SKM-1 treated with dmso at 0.1 percent for 144 hours (cell line): ENCODE measurements around the gene CHN1.

ENCODE experiments used
- DNase-seq: peaks from one replicate; lab custom pipeline; 2025; ENCODE audit not compliant: unreplicated experiment; lab: John Stamatoyannopoulos, UW

Gene CHN1

DNA sequence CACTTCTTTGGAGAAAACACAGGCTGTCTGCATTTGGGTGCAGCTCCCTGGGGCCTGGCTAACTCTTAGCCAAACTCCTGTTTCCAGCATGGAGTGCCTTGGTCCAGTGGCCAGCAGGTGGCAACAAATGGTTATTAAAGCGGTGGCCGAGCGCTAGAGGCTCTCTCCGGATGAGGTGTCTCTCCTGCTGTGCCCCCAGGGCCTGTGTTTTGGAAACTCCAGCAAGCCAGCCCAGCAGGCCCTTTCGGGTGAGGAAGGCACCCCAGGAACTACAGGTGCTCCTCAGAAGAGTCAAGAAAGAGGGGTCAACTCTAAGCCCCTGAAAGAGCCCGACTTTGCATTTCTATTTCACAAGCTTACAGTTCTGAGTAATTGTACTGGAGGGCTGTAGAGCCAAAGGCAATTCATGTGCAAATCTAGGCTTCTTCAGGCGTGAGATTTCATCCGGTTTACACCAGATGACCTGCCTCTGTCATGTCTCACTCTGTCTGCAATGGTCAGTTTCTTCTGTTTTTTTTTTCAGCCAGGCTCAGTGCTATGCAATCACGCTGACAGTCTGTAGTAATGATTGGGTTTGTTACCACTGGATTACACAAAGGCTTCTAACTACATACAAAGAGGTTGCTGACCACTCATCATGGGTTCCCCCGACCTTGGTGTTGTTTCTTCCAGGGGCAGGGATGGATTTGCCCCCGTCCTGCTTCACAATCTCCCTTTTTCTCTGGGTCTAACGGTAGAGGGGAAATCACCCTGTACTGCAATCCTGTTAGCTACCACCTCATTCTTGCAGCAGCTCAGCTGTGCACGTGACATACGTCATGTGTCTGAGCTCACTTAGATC, 233.3 kb downstream of the CHN1 start:
- peak; percentile 39 for DNase-seq

DNA sequence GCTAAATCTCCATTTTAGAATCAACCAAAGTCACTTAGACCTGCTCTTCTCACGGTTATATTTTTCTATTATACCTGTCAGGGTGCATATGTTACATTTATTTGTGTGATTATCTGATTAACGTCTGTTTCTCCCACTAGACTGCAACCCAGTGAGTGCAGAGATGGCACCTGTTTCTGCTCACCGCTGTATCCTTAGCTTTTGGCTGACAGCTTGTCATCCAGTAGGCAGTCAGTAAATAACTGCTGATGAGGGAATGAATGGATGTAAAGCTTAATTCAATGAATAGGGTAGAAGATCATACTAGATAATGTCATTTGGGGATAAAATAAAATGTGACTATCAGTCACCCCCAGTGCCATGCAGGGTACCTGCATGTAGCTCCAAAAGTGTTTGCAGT, 234.0 kb downstream of the CHN1 start:
- DNase-seq: no peak

GRCh38 chr2:174768557-174768956, 236.6 kb downstream of the CHN1 start:
- DNase-seq: no peak

DNA sequence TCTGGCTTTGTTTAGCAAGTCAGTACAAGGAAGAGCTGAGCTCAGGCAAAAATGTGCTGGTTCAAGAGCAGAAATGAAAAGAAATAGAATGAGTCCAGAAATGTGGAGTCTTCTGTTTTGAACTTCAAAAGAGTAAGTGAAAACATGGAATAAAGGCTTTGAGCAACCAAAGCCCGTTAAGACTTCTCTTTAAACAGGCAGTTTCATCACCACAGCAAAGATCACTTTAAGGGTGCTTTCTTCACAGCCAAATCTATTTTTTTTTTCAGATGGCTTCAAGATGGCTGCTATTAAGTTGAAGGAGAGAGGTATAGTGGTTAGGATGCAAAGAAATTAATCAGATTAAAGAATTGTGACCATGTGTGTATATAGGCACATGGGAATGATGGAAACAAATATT, 238.9 kb downstream of the CHN1 start:
- no peak for DNase-seq

DNA sequence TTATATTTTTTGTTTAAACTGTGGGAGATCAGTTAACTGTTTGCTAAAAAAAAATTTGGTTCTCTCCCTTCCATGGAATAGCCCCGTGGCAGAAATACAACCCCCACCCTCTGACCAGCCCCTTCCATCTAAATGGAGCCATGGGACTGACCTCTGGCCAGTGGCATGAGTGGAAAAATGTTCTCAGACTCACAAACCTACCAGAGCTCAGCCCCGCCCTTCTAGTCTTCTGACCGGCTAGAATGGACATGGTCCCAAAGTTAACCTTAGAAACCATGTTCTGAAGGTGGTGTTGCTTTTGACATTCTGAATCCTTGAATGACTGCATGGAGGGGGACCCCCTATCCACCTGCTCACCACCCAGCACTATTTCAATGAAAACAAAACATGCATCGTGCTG, 239.6 kb downstream of the CHN1 start:
- DNase-seq: no peak

DNA sequence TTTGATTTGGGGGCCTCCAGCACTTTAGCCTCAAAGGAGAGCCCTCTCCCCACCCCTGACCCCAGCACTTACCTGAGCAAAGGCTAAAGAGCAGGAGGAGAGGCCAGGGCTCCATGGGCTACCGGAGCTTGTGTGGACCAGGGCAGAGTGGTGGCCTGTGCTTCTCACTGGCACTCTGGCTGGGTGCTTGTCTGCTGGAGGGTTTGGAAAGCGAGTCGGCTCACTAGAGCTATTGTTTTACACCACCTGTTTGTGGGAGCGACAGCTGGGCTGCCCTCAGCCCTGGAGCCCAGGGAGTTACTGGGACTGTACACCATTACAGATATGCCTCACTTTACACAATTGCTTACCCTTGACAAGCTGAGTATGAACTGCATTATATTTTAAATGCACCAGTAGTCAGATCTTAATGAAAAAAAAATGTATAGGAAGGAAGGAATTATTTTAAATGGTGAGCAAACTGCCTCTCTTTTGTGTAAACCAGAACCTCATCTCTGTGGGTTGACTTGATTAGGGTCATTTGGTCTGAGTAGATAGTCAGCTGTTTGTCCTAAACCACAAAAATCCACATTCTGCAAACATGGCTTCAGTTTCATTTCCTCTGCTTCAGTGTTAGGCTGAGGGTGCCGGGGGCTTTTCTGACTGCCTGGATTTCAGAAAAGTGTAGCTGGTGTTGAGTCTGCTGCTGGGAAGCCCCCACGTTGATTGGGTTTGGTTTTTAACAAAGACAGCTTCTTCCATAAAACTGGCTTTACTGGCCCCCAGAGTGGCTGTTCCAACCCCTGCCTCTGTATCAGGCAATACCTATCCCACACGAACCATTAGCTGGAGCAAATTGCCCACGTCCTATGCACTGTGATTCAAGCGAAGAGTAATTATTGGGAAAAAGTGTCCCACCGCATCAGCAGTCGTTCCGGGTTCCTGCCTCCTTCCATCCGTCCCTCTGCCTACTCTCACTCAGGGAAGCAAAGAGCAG, 240.6 kb downstream of the CHN1 start, which contains the start of gene CHRNA1:
Gene CHRNA1, minus strand, starts transcription at position 193 of the 976 bp plus-strand sequence. Its CDS starts 78 bp downstream, at position 115.
- no peak for DNase-seq

DNA sequence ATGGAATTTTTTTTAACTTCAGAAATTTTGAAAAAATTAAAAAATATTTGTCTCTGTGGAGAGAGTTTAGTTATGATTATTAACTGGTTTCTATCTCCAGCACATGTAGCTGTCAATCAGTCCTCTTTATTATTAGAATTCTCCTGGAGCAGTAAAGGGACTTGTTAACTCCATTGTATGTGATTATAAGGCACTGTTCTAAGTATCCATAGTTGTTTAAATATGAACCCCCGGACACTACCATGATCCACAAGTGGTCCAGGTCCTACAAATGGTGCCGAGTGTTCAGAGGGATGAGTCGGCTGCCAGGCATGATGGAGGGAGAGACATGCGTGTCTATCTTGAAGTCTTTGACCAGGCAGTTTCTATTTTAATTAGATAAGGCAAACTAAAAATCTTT, 241.4 kb downstream of the CHN1 start:
- DNase-seq: no peak

- DNase-seq: no peak
Observed at GRCh38 chr2:174762464-174762863, 242.7 kb downstream of the CHN1 start.

DNA sequence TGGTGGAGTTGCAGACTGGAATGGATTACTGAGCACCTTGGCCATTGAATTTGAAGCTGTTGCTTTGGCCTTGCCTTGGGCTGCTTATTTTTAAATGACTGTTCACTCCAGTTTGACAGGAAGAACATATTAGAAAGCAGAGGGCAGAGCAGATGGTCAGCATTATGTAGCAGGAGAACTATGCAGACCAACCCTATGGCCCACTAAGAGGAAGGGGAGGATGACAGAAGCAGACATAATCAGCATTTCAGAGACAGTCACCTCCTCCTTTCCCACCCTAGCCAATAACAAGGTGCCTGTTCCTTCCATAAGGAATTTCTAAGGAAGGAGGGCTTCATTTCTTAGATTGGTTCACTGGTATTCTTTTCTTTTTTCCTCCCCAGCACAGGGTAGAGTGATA, 243.3 kb downstream of the CHN1 start:
- no peak for DNase-seq

GRCh38 chr2:174760845-174761473, 244.2 kb downstream of the CHN1 start:
- no peak for DNase-seq

GRCh38 chr2:174759381-174760065, 245.7 kb downstream of the CHN1 start:
- no peak for DNase-seq

- no peak for DNase-seq
Observed at GRCh38 chr2:174756743-174757142, 248.4 kb downstream of the CHN1 start.

DNA sequence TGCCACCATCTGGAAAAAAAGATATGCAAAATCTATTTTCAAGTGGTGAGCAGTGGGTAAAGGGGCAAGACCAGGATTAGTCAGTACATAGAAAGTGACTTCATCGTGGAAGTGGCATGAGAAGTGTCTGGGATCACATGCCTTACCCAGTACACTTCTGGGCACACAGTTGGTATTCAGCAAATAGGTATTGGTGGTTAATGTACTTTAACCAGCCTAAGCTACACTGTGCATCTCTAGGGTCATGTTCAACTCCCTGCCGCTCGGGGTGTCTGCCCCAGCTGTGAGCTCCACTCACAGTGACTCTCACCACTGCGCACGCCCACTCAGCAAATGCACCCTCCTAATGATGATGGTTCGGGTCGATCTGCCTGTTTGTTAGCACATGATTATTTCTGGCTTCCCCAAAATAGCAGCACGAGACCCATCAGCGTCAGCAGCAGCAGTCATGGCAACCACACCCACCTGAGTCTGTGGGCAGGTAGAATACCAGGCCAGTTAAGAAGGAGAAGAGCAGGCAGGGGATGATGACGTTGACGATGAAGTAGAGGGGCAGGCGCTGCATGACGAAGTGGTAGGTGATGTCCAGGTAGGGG, 252.0 kb downstream of the CHN1 start:
- DNase-seq: no peak

GRCh38 chr2:174752403-174753037, 252.7 kb downstream of the CHN1 start:
- no peak for DNase-seq

DNA sequence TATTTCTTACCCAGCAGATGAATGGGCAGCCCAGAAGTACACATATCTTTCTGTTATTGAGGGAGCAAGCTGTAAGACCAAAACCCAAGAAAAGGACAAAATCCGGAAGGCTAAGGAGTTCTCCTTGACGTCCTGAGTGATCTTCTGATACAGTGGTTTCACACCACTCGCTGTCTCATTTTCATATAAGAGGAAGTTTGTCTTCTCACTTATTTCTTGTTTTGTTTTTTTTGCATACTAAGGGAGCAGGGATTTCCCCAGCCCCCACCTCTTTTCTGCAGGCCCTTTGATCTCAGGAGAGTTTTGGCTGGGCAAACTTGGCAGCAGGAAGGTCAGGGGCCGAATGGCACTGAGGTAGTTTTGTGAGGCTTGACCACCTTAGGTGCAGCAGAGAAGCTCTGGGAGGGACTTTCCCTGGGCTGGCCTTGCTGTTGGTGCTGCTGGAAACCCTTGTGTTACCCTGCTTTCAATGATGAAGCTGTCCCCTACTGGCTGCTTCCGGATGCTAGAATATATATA, 254.2 kb downstream of the CHN1 start:
- DNase-seq: no peak

DNA sequence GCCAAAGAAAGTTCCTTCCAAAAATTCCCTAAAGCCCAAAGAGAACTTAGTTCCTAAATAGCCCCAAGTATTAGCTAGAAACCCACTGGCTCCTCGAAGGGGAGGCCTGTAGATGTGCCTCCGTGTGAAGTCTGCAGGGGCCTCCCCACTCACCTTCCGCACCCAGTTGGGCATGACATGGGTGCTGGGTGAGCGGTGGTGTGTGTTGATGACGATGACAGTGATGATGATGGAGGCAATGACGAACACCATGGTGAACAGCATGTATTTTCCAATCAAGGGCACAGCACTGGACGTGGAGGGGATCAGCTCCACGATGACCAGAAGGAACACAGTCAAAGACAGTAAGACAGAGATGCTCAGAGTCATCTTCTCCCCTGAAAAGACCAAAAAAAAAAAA, 255.4 kb downstream of the CHN1 start:
- no peak for DNase-seq

DNA sequence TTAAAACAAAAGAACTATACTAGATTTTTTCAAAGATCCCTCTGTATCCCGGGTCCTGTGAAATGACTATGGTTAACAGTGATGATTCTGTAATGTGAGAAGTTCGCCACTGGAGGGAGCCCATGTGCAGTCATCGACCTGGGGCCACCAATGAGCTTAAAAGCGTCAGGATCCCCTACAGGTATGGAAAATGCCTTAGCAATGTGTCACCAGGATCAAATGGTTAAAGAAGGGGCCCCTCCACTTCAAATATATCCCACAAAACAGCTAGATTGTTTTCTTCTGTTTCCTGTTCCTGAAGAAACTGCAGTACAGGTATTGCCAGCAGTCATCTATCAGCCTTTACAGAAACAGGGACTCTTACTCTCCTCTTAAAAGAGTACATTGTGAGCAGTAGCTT, 256.2 kb downstream of the CHN1 start:
- peak; percentile 20 for DNase-seq
